Colon (tissue), 2 donors: Measurements from ENCODE around the gene MAML1.
"Not testable (repeated sequence)": the region's sequence is repeated elsewhere in the genome, so short reads cannot be mapped to it uniquely, and the experiment has no call there.

Experiments used
- FAIRE-seq: peaks from 2 replicates; lab custom pipeline; 2012; peaks lifted over from hg19 to GRCh38; lab: Jason Lieb, UNC
- donor health status: control.
- donor health status: control.

MAML1 gene

DNA sequence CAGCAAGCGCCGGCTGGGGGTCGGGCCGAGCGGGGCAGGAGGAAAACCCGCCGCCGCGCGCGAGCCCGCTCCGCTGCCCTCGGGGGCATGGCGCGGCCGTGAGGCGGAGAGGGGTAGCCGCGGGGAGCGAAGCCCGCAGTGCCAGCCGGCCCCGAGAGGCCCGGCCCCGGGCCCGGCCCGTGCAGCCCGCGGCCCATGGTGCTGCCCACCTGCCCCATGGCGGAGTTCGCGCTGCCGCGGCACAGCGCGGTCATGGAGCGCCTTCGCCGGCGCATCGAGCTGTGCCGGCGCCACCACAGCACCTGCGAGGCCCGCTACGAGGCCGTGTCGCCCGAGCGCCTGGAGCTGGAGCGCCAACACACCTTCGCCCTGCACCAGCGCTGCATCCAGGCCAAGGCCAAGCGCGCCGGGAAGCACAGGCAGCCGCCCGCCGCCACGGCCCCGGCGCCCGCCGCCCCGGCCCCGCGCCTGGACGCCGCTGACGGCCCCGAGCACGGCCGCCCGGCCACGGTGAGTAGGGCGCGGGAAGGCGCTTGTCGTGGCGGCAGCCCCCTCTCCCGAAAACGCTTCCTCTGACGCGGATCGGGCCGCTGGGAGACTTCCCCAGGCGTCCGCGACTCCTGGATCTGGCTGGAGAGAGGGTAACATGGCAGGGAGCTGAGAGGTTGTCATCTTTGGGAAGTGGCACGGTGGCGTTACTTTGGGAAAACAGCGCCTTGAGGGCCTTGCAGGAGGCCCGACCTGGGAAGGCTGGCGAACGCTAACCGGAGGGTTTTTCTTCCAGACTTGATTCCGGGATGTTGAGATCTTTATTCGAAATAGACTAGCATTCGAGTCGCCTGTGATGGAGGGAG, 523 bp downstream of the MAML1 start:
- no peak for FAIRE-seq

- FAIRE-seq, result no peak
These were observed 1.1 kb downstream of the MAML1 start for GRCh38 chr5:179733772-179734126.

DNA sequence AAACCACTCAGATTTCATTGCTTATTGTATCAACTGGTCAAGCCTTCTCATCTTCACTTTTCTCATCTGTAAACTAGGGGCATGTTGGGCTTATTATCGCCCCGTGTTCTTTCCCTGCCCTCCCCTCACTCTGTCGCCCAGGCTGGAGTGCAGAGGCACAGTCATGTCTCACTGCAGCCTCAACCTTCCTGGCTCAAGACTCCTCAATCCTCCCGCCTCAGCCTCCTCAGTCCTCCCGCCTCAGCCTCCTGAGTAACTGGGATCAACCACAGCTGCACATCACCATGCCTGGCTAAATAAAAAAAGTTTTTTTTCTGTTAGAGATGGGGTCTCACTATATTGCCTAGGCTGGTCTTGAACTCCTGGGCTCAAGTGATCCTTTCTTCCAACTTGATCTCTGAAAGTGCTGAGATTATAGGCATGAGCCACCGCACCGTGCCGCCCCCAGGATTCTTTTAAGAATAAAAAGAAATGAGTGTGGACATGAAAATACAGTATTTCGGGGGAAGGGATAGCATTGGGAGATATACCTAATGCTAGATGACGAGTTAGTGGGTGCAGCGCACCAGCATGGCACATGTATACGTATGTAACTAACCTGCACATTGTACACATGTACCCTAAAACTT, 2.0 kb downstream of the MAML1 start:
- FAIRE-seq, result no peak

- no peak for FAIRE-seq
These were observed 6.1 kb downstream of the MAML1 start for GRCh38 chr5:179738742-179739141.

GRCh38 chr5:179744106-179744505, 11.5 kb downstream of the MAML1 start:
- FAIRE-seq, result not testable (repeated sequence)

GRCh38 chr5:179746872-179747271, 14.2 kb downstream of the MAML1 start:
- no peak for FAIRE-seq

- FAIRE-seq, result no peak
These were observed 15.2 kb downstream of the MAML1 start for GRCh38 chr5:179747811-179748210.

GRCh38 chr5:179749857-179750508, 17.4 kb downstream of the MAML1 start:
- no peak for FAIRE-seq

DNA sequence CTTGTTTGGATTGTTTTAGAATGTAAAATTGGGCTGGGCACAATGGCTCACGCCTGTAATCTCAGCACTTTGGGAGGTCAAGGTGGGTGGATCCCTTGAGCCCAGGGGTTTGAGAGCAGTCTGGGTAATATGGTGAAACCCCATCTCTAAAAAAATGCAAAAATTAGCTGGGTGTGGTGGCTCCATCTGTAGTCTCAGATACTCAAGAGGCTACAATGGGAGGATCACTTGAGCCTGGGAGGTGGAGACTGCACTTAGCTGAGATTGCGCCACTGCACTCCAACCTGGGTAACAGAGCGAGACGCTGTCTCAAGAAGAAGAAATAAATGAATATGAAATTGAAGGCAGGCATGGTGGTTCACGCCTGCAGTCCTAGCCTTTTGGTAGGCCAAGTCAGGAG, 21.3 kb downstream of the MAML1 start:
- no peak for FAIRE-seq

- no peak for FAIRE-seq
These were observed 22.4 kb downstream of the MAML1 start for GRCh38 chr5:179755022-179755421.

DNA sequence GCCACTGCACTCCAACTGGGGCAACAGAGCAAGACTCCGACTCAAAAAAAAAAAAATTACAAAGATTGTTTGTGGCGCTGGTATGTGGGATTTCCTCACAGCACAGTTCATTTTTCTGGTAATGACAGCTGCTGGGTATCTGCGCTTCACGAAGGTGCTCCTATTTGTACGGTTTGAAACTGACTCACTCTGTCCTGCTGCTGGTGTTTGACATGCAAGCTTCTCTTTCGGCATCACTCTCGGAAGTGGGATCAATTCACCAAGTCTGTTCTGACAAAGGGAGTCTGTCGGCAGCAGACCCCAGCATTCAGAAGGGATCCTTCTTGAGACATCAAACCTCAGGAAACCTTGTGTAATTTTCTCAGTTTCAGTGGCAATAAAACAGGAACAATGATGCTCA, 26.3 kb downstream of the MAML1 start:
- FAIRE-seq, result no peak

GRCh38 chr5:179759581-179760551, 27.2 kb downstream of the MAML1 start:
- FAIRE-seq, result no peak

DNA sequence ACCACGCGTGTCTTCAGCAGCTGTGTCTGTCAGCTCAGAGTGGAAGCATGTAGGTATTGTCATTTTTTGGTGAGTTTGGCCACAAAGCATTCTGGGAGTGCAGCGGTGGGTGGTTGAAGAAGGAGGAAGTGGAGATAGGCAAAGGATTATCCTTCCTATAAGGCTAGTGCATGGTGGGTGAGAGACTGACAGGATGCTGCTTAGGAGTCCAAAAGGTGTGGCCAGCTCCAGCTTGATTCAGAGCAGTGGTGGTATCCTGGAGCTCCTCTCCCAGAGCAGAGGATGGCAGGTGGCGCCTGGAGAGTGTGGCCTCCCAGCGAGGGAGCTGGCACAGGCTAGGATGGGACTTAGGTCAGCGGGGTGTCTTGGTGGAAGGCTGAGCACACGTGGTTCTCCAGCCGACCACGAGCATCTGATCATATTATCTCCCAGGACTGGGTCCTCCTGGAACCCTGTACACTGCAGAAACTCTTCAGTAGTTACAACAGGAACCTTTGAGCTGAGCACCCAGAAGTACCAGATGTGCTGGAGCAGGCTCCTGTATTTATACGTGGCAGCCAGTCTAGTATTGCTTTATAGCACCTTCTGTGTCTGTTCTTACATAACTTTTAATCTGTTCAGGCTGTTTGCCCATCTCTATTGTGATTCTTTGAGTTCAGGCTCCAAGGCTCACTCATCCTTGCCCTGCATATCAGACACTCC, 29.6 kb downstream of the MAML1 start:
- no peak for FAIRE-seq

DNA sequence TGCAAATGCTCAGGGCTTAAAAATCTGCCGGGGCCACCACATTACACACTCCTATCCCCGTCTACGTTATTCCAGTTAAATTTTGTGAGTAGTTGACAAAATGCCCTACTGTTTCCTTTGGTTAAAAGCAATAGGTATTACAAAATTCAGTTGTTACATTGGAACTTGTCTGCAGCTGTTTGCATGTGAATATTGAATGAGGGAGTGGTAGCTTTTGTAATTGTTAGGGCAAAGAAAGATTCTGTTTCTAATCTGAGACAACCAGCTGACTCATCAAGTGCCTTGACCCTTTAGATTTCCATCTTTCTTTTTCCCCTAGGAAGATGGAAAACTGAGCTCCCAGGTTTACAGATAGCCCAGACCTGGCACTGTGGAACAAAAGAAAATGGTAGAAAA, 30.2 kb downstream of the MAML1 start:
- no peak for FAIRE-seq

DNA sequence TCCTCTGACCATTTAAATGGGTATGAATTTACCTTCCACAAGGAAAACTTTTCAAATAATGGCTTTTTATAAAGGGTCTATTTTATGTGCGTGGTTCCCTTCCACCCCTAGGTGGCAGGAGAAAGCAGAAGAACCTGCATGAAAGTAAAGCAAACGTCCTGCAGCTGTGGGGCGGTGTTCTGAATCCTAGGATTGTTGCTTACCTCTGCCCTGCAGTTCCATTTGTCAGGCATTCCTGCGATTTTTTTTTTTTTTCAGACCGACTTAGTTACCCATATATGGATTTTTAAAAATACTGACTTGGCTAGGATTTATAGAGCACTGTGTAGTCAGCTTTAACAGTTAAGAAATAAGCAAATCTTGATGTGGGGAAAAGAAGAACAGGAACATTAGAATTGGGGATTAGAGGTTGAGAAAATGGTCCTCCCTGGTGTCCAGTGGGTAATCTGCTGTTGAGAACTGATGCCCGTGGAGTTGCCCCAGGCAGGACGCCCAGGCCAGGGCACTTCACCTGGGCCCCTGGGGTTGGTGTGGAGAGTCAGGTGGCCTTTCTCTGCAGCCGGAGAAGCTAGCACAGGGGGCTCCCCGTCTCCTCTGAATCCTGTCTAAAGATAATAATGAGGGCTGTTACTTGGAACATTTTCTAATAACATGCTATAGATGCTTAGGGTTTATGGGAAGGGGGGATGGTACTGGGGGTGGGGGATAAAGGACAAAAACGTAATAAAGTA, 30.8 kb downstream of the MAML1 start:
- FAIRE-seq, result no peak

DNA sequence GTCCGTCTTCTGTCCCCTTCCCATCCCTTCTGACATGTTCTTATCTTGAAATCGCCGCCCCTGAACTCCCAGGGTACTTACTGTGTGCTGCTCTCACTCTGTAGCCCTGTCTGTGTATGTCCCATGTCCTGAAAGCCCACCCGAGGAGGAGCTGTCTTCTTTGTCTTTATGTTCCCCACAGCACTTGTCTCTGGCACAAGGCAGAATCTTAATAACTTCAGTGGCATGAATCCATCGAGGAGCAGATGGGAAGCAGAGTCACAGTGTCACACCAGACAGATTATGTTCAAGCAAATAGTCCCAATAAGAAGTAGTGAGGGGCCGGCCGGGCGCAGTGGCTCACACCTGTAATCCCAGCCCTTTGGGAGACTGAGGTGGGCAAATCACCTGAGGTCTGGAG, 31.4 kb downstream of the MAML1 start:
- no peak for FAIRE-seq

DNA sequence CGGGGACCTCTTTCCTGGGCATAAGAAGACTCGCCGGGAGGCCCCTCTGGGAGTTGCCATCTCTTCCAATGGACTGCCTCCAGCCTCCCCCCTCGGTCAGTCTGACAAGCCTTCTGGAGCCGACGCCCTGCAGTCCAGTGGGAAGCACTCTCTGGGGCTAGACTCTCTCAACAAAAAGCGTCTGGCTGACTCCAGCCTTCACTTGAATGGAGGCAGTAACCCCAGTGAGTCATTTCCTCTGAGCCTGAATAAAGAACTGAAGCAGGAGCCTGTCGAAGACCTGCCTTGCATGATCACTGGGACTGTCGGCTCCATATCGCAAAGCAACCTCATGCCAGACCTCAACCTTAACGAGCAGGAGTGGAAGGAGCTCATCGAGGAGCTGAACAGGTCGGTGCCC, 32.8 kb downstream of the MAML1 start:
- FAIRE-seq, result no peak

DNA sequence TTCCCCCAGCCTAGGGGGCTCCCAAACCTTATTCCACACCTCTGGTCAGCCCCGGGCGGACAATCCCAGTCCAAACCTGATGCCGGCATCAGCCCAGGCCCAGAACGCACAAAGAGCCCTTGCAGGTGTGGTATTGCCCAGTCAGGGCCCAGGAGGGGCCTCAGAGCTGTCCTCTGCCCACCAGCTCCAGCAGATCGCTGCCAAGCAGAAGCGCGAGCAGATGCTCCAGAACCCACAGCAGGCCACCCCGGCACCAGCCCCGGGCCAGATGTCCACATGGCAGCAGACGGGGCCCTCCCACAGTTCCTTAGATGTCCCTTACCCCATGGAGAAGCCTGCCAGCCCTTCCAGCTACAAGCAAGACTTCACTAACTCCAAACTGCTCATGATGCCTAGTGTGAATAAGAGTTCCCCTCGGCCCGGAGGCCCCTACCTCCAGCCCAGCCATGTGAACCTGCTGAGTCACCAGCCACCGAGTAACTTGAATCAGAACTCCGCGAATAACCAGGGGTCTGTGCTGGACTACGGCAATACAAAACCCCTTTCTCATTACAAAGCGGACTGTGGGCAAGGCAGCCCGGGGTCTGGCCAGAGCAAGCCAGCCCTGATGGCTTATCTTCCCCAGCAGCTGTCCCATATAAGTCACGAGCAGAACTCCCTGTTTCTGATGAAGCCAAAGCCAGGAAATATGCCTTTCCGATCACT, 33.6 kb downstream of the MAML1 start:
- FAIRE-seq, result no peak

- no peak for FAIRE-seq
These were observed 34.3 kb downstream of the MAML1 start for GRCh38 chr5:179766726-179767455.
